Activated B cell treated with CpG ODN at 0.5 μM for 24 hours (primary cell): ENCODE data around the gene IL9R. TPM values are rescaled to one million over a fixed set of nuclear protein-coding genes. Genes with fewer than 3 reads are reported as not detected.
"Not testable (repeated sequence)": the region's sequence is repeated elsewhere in the genome, so short reads cannot be mapped to it uniquely, and the experiment has no call there.

Experiments used
- ATAC-seq: fragments of 200-7000 bp; cut with Tn5 transposase; one replicate; pipeline ENCODE4 v1.10.0; 2021; ENCODE audit warnings: low read depth, mild to moderate bottlenecking, moderate library complexity
- CTCF ChIA-PET: fragments of 350-600 bp; sonication (Branson Sonifier 250); formaldehyde crosslinking; loops from one replicate; lab custom pipeline; 2021; ENCODE audit warnings: antibody characterized with exemption; lab: Charles Lee
- POLR2A ChIA-PET: fragments of 350-600 bp; sonication (Branson Sonifier 250); formaldehyde crosslinking; loops from one replicate; lab custom pipeline; 2021; ENCODE audit warnings: antibody characterized with exemption; lab: Charles Lee
- DNase-seq: peaks from one replicate; pipeline ENCODE4 v3.0.0; 2022
- H3K27ac Mint-ChIP-seq: one replicate; pipeline ENCODE4 v1.8.0; 2020; ENCODE audit warnings: mixed read lengths
- H3K27me3 Mint-ChIP-seq: one replicate; pipeline ENCODE4 v1.8.0; 2021; ENCODE audit warnings: mixed read lengths
- H3K36me3 Mint-ChIP-seq: one replicate; pipeline ENCODE4 v1.8.0; 2021; ENCODE audit warnings: low read depth, mixed read lengths
- H3K4me1 Mint-ChIP-seq: one replicate; pipeline ENCODE4 v1.8.0; 2021; ENCODE audit warnings: mixed read lengths
- H3K4me3 Mint-ChIP-seq: one replicate; pipeline ENCODE4 v1.8.0; 2020; ENCODE audit warnings: mild to moderate bottlenecking, mixed read lengths
- H3K9me3 Mint-ChIP-seq: one replicate; pipeline ENCODE4 v1.8.0; 2020; ENCODE audit warnings: mixed read lengths
- CTCF ChIP-seq: fragments of 200-600 bp; IDR thresholded peaks from one replicate; pipeline ENCODE4 v1.8.0; 2022; ENCODE audit warnings: antibody characterized with exemption, mild to moderate bottlenecking
- intact Hi-C: fragments of 100-400 bp; cut with micrococcal nuclease; formaldehyde crosslinking; loops from one replicate; pipeline ENCODE4 v1.15.1; 2024
- total RNA-seq: library from RNA; stranded (reverse); gene quantifications from 2 replicates; pipeline ENCODE4 v1.2.3, GENCODE V29; 2022

IL9R gene
- total RNA-seq, 1 donor from 2014 or later, result 3.6 TPM

- Mint-ChIP-seq H3K9me3 (peaks cover 6% of the 10 kb centered on the region), H3K36me3 (no peaks in the 10 kb centered on the region), H3K4me3 (no peak overlapping the region), H3K4me1 (no peaks in the 10 kb centered on the region), H3K27me3 (no peaks in the 10 kb centered on the region), H3K27ac (no peak overlapping the region)
- ChIA-PET CTCF (no interaction called here), POLR2A (no interaction called here)
- ATAC-seq (no peak), DNase-seq (no peak)
- intact Hi-C loops, result no loop called here
- no peak for TF ChIP-seq CTCF
Observed at GRCh38 chrX:155983326-155983725, 14.2 kb upstream of the IL9R start.

GRCh38 chrX:155985208-155985607, 12.3 kb upstream of the IL9R start:
- intact Hi-C loops, result no loop called here
- no peaks in the 10 kb centered on the region for H3K4me1 Mint-ChIP-seq
- TF ChIP-seq CTCF, result no peak
- H3K4me3 Mint-ChIP-seq, result no peak overlapping the region
- peaks cover 6% of the 10 kb centered on the region for H3K9me3 Mint-ChIP-seq
- no peak overlapping the region for H3K27ac Mint-ChIP-seq
- CTCF ChIA-PET, result no interaction called here
- no peaks in the 10 kb centered on the region for H3K36me3 Mint-ChIP-seq
- POLR2A ChIA-PET, result no interaction called here
- ATAC-seq (no peak), DNase-seq (no peak)
- H3K27me3 Mint-ChIP-seq, result no peaks in the 10 kb centered on the region

- H3K4me1 Mint-ChIP-seq, DNase-seq, H3K27ac Mint-ChIP-seq, H3K27me3 Mint-ChIP-seq, H3K9me3 Mint-ChIP-seq, H3K4me3 Mint-ChIP-seq, POLR2A ChIA-PET, CTCF ChIA-PET, ATAC-seq, intact Hi-C loops, H3K36me3 Mint-ChIP-seq: not testable (repeated sequence)
Observed at GRCh38 chrX:155986995-155987394, 10.5 kb upstream of the IL9R start.

- ChIA-PET POLR2A (no interaction called here), CTCF (no interaction called here)
- DNase-seq (no peak), ATAC-seq (no peak)
- Mint-ChIP-seq H3K9me3 (no peaks in the 10 kb centered on the region), H3K36me3 (no peaks in the 10 kb centered on the region), H3K27ac (no peak overlapping the region), H3K27me3 (no peaks in the 10 kb centered on the region), H3K4me1 (no peaks in the 10 kb centered on the region), H3K4me3 (no peak overlapping the region)
- intact Hi-C loops, result no loop called here
- no peak for TF ChIP-seq CTCF
Observed at GRCh38 chrX:155988859-155989258, 8.6 kb upstream of the IL9R start.

- CTCF ChIA-PET, result no interaction called here
- Mint-ChIP-seq H3K4me1 (no peaks in the 10 kb centered on the region), H3K4me3 (no peak overlapping the region), H3K36me3 (no peaks in the 10 kb centered on the region), H3K9me3 (no peaks in the 10 kb centered on the region), H3K27ac (no peak overlapping the region), H3K27me3 (no peaks in the 10 kb centered on the region)
- DNase-seq (no peak), ATAC-seq (no peak)
- intact Hi-C loops, result no loop called here
- TF ChIP-seq CTCF, result no peak
- POLR2A ChIA-PET, result no interaction called here
Observed at GRCh38 chrX:155993421-155993820, 4.1 kb upstream of the IL9R start.

- Mint-ChIP-seq H3K9me3 (no peaks in the 10 kb centered on the region), H3K27ac (no peak overlapping the region), H3K27me3 (no peaks in the 10 kb centered on the region), H3K4me3 (no peak overlapping the region), H3K36me3 (no peaks in the 10 kb centered on the region), H3K4me1 (no peaks in the 10 kb centered on the region)
- ChIA-PET POLR2A (no interaction called here), CTCF (no interaction called here)
- DNase-seq (no peak), ATAC-seq (no peak)
- TF ChIP-seq CTCF, result no peak
- intact Hi-C loops, result no loop called here
Observed at GRCh38 chrX:155995321-155995875, 2.1 kb upstream of the IL9R start.
